Gastrocnemius medialis (tissue), 4 donors: Measurements from ENCODE around the gene SLC27A3. TPM values are rescaled to one million over a fixed set of nuclear protein-coding genes. Genes with fewer than 3 reads are reported as not detected.

Experiments used
- ATAC-seq, 2 donors: fragments of 150-250 bp; one replicate each; pipeline ENCODE4 v1.9.1; 2016
- DNase-seq, 2 donors: peaks; one replicate each; pipeline ENCODE4 v3.0.0-alpha.2; 2019
- H3K27ac ChIP-seq, 4 donors: fragments of 200-600 bp; sonication (generic); 1 replicate in 1 of 4; 2 replicates in 3 of 4; pipeline ENCODE4 v1.5.1; 2016 to 2018; ENCODE audit warnings: mild to moderate bottlenecking in 2 of 4, moderate library complexity in 1 of 4
- H3K27me3 ChIP-seq, 3 donors: fragments of 200-600 bp; sonication (generic) in 2 of 3; 1 replicate in 1 of 3; 2 replicates in 2 of 3; pipeline versions ENCODE4 v1.5.1 to v1.6.0; 2016 to 2019; ENCODE audit warnings: mild to moderate bottlenecking in 1 of 3, moderate library complexity in 1 of 3
- H3K36me3 ChIP-seq, 2 donors: fragments of 200-600 bp; sonication (generic) in 1 of 2; one replicate each; pipeline ENCODE4 v1.5.1; 2017 to 2018
- H3K4me1 ChIP-seq, 2 donors: fragments of 200-600 bp; sonication (generic) in 1 of 2; one replicate each; pipeline ENCODE4 v1.5.1; 2016 to 2017; ENCODE audit warnings: mild to moderate bottlenecking in 2 of 2
- H3K4me3 ChIP-seq, 4 donors: fragments of 200-600 bp; sonication (generic) in 3 of 4; 1 replicate in 1 of 4; 2 replicates in 3 of 4; pipeline ENCODE4 v1.5.1; 2016 to 2019; ENCODE audit warnings: mild to moderate bottlenecking in 2 of 4
- H3K9me3 ChIP-seq, 3 donors: fragments of 200-600 bp; sonication (generic) in 2 of 3; 1 replicate in 1 of 3; 2 replicates in 2 of 3; pipeline ENCODE4 v1.5.1; 2016 to 2019
- POLR2A ChIP-seq, 2 donors: fragments of 450-650 bp; IDR thresholded peaks; one replicate each; pipeline ENCODE4 v1.6.1; 2017; ENCODE audit warnings: antibody characterized with exemption in 2 of 2, mild to moderate bottlenecking in 2 of 2, moderate library complexity in 2 of 2
- in situ Hi-C, 4 donors: fragments of 200-750 bp; cut with MboI; loops; one replicate each; pipeline versions ENCODE4 v1.15.0 to v1.8.0; 2017; ENCODE audit warnings: low sequenced_read_pairs in 4 of 4
- intact Hi-C: fragments of 100-400 bp; cut with DNase I; formaldehyde crosslinking; loops from one replicate; pipeline ENCODE4 v1.15.1; 2023; ENCODE audit warnings: low total_unique reads
- total RNA-seq, 4 donors: library from RNA; depleted of rRNA; stranded (reverse); fragments of >200 nt; gene quantifications; one replicate each; pipeline versions ENCODE4 v1.1.0 to v1.2.3, GENCODE V29; 2016
- TF ChIP-seq, protein P1 (sequence below), 5 experiments: fragments of 450-650 bp in 3 of 5; fragments of 200-600 bp in 2 of 5; sonication (generic) in 2 of 5; IDR thresholded peaks in 4 of 5; conservative IDR thresholded peaks in 1 of 5; 1 replicate in 4 of 5; 2 replicates in 1 of 5; pipeline ENCODE4 v1.5.1; 2016 to 2019; ENCODE audit warnings: antibody characterized with exemption in 5 of 5, mild to moderate bottlenecking in 3 of 5, moderate library complexity in 3 of 5

The SLC27A3 gene
- total RNA-seq, 4 donors from 2014 or later = 2.3 to 7.9 (median 3.7) TPM

DNA sequence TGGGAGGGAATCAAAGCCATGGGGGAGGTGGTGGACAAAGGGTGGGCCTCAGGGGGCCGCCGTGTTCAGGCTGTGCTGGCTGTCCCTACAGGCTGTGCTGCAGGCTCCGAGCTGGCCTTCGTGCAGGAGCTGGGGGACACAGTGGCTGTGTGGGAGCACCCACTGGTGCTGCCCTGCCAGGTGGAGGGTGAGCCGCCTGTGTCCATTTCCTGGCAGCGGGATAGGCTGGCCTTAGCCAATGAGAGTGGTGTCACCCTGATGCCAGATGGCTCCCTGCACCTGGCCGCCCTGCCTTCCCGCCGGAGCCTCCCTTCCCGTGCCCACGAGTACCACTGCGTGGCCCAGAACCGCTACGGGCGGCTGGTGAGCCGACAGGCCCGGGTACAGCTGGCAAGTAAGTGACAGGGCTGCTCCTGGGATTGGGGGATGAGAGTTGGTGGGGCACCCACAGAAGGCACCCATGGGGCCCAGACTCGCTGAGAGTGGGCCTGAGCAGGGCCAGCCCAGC, 20.2 kb downstream of the SLC27A3 start:
- no peak for TF ChIP-seq POLR2A (IDR thresholded peaks at IDR 0.05)
- TF ChIP-seq, protein P1, sequence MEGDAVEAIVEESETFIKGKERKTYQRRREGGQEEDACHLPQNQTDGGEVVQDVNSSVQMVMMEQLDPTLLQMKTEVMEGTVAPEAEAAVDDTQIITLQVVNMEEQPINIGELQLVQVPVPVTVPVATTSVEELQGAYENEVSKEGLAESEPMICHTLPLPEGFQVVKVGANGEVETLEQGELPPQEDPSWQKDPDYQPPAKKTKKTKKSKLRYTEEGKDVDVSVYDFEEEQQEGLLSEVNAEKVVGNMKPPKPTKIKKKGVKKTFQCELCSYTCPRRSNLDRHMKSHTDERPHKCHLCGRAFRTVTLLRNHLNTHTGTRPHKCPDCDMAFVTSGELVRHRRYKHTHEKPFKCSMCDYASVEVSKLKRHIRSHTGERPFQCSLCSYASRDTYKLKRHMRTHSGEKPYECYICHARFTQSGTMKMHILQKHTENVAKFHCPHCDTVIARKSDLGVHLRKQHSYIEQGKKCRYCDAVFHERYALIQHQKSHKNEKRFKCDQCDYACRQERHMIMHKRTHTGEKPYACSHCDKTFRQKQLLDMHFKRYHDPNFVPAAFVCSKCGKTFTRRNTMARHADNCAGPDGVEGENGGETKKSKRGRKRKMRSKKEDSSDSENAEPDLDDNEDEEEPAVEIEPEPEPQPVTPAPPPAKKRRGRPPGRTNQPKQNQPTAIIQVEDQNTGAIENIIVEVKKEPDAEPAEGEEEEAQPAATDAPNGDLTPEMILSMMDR (IDR thresholded peaks at IDR 0.05 in 4 of 5, conservative IDR thresholded peaks at IDR 0.05 in 1 of 5) = no peak
- Histone ChIP-seq H3K27ac (no peak overlapping the region), H3K36me3 (no peaks in the 10 kb centered on the region), H3K9me3 (no peaks in the 10 kb centered on the region), H3K4me1 (peaks cover under 1 to 7% of the 10 kb centered on the region in 2 donors), H3K27me3 (no peaks in the 10 kb centered on the region), H3K4me3 (no peak overlapping the region)
- in situ Hi-C loops = loop anchor here (5.0 to 10.0 kb wide), 3 partner anchors 149 to 192 kb away; partner anchors contain the start of genes RAB13 (in 3 of the 4) and DENND4B (in 1 of the 4)
- DNase-seq (no peak), ATAC-seq (no peak)
- intact Hi-C loops = loop anchor here (5.0 kb wide), 2 partner anchors 127 to 477 kb away; partner anchors contain the start of genes GATAD2B and HAX1

DNA sequence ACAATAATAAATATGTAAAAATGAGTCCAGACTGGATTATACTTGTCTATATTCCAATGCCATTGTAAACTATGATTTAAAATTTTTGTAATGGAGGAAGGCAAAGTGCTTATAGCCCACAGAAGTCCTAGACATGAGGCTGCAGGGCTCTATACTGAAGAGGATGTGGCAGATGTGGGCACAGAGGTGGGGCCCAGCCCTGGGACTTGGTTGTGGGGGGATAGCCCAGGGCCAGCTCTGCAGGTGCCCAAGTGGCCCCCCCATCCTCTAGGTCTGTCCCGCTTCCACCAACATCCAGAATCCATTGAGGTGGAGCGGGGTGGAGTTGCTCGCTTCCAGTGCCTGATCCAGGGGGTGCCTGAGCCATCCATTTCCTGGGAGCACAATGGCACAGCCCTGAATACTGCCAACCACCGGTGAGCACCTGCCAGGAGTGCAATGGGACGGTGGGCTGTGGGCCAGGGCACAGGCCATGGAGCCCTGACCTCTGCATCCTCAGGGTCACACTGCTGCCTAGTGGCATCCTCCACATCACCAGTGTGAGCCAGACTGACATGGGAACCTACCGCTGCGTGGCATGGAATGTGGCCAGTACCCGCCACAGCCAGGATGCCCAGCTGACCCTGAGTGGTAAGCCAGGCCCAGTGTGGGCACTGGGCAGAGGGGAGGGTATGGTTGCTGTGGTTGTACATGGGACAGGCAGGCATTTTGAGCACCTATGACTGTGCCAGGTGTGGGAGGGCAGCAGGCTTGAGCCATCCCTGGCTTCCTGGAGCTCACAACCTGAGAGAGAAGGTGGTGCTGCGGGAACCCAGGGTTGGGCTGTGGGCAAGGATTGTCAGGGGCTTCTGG, 21.0 kb downstream of the SLC27A3 start:
- no peak for ATAC-seq
- intact Hi-C loops = loop anchor here (5.0 kb wide), 2 partner anchors 126 to 476 kb away; partner anchors contain the start of genes GATAD2B and HAX1
- in situ Hi-C loops = loop anchor here (5.0 to 10.0 kb wide), 3 partner anchors 149 to 191 kb away; partner anchors contain the start of genes RAB13 (in 3 of the 4) and DENND4B (in 1 of the 4)
- H3K9me3 ChIP-seq = no peaks in the 10 kb centered on the region
- no peaks in the 10 kb centered on the region for H3K4me1 ChIP-seq
- TF ChIP-seq, protein P1 (IDR thresholded peaks at IDR 0.05 in 4 of 5, conservative IDR thresholded peaks at IDR 0.05 in 1 of 5) = no peak
- TF ChIP-seq POLR2A (IDR thresholded peaks at IDR 0.05) = no peak
- no peak overlapping the region for H3K27ac ChIP-seq
- H3K36me3 ChIP-seq = no peaks in the 10 kb centered on the region
- no peaks in the 10 kb centered on the region for H3K27me3 ChIP-seq
- no peak for DNase-seq
- no peak overlapping the region for H3K4me3 ChIP-seq

DNA sequence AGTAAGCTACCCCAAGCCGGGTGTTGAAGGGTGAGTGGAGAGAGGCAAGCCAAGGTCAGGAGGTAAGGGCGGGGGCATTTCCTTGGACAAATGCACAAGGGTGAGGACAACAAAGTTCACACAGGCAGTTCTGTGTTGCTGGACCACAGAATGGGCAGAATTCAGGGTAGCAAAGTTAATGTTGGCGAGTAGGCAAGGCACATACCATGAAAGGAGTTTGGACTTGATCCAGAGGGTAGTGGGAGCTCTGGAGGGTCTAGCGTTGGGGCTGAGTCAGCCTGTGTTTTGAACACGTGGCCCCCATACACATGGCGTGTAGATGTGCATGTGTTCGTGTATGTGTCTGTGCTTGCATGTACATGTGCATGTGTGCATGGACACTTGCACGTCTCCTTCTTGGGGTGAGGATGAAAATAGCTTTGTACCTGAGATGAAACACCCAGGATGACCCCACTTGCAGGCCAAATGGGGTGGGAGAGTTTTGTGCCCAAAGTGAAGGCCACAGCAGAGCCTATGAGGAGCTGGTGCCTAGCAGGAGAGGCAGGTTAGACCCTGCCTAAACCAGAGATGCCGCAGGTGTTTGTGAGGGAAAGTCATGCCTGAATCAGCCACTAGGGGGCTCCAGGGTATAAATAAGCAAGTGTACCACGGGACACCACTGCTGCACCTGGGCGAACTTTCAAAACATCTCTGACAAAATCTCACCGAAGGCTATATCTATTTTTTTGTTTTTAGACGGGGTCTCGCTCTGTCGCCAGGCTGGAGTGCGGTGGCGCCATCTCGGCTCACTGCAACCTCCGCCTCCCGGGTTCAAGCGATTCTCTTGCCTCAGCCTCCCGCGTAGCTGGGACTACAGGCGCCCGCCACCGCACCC, 21.8 kb downstream of the SLC27A3 start:
- H3K4me1 ChIP-seq = no peaks in the 10 kb centered on the region
- no peaks in the 10 kb centered on the region for H3K36me3 ChIP-seq
- peak; percentile 62 to 81 for DNase-seq
- H3K27me3 ChIP-seq = no peaks in the 10 kb centered on the region
- ATAC-seq = peak; percentile 89 to 91
- intact Hi-C loops (loop anchor here (1.0 to 5.0 kb wide), 4 partner anchors 125 to 475 kb away; partner anchors contain the start of genes DENND4B, GATAD2B, HAX1 and RAB13), in situ Hi-C loops (loop anchor here (5.0 to 10.0 kb wide), 3 partner anchors 148 to 190 kb away; partner anchors contain the start of genes RAB13 (in 3 of the 4) and DENND4B (in 1 of the 4))
- no peak for TF ChIP-seq POLR2A (IDR thresholded peaks at IDR 0.05)
- TF ChIP-seq, protein P1 (IDR thresholded peaks at IDR 0.05 in 4 of 5, conservative IDR thresholded peaks at IDR 0.05 in 1 of 5) = peak; percentile 86 to 98 (median 94)
- H3K27ac ChIP-seq = no peak overlapping the region
- no peaks in the 10 kb centered on the region for H3K9me3 ChIP-seq
- no peak overlapping the region for H3K4me3 ChIP-seq

DNA sequence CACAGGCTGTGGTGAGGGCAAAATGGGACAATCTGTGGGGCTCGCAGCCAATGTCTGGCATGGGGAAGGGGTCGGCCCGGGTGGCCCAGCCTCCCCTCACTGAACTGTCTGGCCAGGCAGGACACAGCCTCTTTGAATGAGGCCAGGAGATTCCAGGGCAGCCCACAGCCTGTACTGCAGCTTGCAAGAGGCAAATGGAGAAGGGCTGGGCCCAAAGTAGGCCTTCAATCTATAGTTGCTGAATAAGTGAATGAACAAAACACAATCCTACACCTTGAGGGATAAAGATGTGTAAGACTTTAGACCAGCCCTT, 23.2 kb downstream of the SLC27A3 start:
- no peak for DNase-seq
- in situ Hi-C loops = loop anchor here (5.0 to 10.0 kb wide), 3 partner anchors 146 to 189 kb away; partner anchors contain the start of genes RAB13 (in 3 of the 4) and DENND4B (in 1 of the 4)
- TF ChIP-seq POLR2A (IDR thresholded peaks at IDR 0.05) = no peak

More for the DNA sequence above, 23.2 kb downstream of the SLC27A3 start:
- Histone ChIP-seq H3K27me3 (no peaks in the 10 kb centered on the region), H3K9me3 (no peaks in the 10 kb centered on the region), H3K27ac (no peak overlapping the region), H3K4me3 (no peak overlapping the region), H3K4me1 (peaks cover 0 to 6% of the 10 kb centered on the region in 2 donors), H3K36me3 (no peaks in the 10 kb centered on the region)
- no peak for ATAC-seq
- intact Hi-C loops = loop anchor here (5.0 kb wide), 2 partner anchors 124 to 474 kb away; partner anchors contain the start of genes GATAD2B and HAX1
